GM12801 (cell line): ENCODE results near the gene LHX4.

ENCODE experiments used
- CTCF ChIP-seq: IDR thresholded peaks from one replicate; pipeline ENCODE4 v1.5.1; 2011; ENCODE audit warnings: control low read depth; ENCODE audit not compliant: insufficient read length; ENCODE audit errors: extremely low read depth

Gene LHX4

GRCh38 chr1:180258290-180258689 lies 28.2 kb downstream of the LHX4 start:
- TF ChIP-seq CTCF: no peak

- no peak for TF ChIP-seq CTCF
Observed at GRCh38 chr1:180258935-180259334, 28.9 kb downstream of the LHX4 start.

- no peak for TF ChIP-seq CTCF
Observed at GRCh38 chr1:180259431-180260338, 29.6 kb downstream of the LHX4 start.

- TF ChIP-seq CTCF: no peak
Observed at GRCh38 chr1:180260541-180260940, 30.5 kb downstream of the LHX4 start.

- no peak for TF ChIP-seq CTCF
Observed at GRCh38 chr1:180261030-180261429, 31.0 kb downstream of the LHX4 start.

- no peak for TF ChIP-seq CTCF
Observed at GRCh38 chr1:180261524-180262155, 31.6 kb downstream of the LHX4 start.

GRCh38 chr1:180262628-180263488 lies 32.8 kb downstream of the LHX4 start:
- no peak for TF ChIP-seq CTCF
